Peyer's patch (tissue), 4 donors: Measurements from ENCODE around the gene ZC3H13.

Experiments used
- CTCF ChIP-seq, 6 experiments: fragments of 450-650 bp in 4 of 6; fragments of 200-600 bp in 2 of 6; sonication (generic) in 1 of 6; IDR thresholded peaks; one replicate each; pipeline ENCODE4 v1.5.1; 2017 to 2019; ENCODE audit warnings: antibody characterized with exemption in 6 of 6, mild to moderate bottlenecking in 3 of 6, moderate library complexity in 1 of 6
- POLR2A ChIP-seq, 2 donors: fragments of 450-650 bp; IDR thresholded peaks; one replicate each; pipeline ENCODE4 v1.5.1; 2017; ENCODE audit warnings: antibody characterized with exemption in 2 of 2, mild to moderate bottlenecking in 2 of 2, moderate library complexity in 2 of 2

- TF ChIP-seq CTCF (IDR thresholded peaks at IDR 0.05) (no peak), POLR2A (IDR thresholded peaks at IDR 0.05) (no peak)
Measured at GRCh38 chr13:45930177-45930576, 122.4 kb downstream of the ZC3H13 start.
